Lower leg skin (tissue), 3 donors: ENCODE measurements around the gene SAFB.

Source experiments
- POLR2A ChIP-seq, 2 donors: fragments of 450-650 bp; IDR thresholded peaks; one replicate each; pipeline ENCODE4 v1.6.1; 2016 to 2017; ENCODE audit warnings: antibody characterized with exemption in 2 of 2, mild to moderate bottlenecking in 1 of 2, moderate library complexity in 1 of 2
- TF ChIP-seq, protein P1 (sequence below), 3 donors: fragments of 450-650 bp; IDR thresholded peaks; one replicate each; pipeline ENCODE4 v1.5.1; 2016; ENCODE audit warnings: antibody characterized with exemption in 3 of 3, mild to moderate bottlenecking in 3 of 3, moderate library complexity in 2 of 3

DNA sequence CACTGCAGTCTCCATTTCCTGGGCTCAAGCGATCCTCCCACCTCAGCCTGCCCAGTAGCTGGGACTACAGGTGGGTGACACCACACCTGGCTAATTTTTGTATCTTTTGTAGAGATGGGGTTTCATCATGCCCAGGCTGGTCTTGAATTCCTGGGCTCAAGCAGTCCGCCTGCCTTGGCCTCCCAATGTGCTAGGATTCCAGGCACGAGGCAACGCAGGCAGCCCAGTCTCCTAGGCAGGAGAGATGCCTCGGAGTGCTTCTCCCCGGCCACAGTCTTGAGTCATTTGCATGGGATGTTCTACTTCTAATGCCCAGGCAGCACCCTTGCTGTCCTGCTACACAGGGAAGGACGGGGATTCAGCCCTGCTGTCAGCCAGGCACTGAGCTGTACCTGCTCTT is 48.7 kb downstream of the SAFB start:
- TF ChIP-seq, protein P1, sequence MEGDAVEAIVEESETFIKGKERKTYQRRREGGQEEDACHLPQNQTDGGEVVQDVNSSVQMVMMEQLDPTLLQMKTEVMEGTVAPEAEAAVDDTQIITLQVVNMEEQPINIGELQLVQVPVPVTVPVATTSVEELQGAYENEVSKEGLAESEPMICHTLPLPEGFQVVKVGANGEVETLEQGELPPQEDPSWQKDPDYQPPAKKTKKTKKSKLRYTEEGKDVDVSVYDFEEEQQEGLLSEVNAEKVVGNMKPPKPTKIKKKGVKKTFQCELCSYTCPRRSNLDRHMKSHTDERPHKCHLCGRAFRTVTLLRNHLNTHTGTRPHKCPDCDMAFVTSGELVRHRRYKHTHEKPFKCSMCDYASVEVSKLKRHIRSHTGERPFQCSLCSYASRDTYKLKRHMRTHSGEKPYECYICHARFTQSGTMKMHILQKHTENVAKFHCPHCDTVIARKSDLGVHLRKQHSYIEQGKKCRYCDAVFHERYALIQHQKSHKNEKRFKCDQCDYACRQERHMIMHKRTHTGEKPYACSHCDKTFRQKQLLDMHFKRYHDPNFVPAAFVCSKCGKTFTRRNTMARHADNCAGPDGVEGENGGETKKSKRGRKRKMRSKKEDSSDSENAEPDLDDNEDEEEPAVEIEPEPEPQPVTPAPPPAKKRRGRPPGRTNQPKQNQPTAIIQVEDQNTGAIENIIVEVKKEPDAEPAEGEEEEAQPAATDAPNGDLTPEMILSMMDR (IDR thresholded peaks at IDR 0.05), result no peak
- TF ChIP-seq POLR2A (IDR thresholded peaks at IDR 0.05), result no peak
